H1 (cell line): Measurements from ENCODE around the gene BACE2.

ENCODE experiments used
- CTCF ChIP-seq, 3 experiments: IDR thresholded peaks; 1 replicate in 2 of 3; 2 replicates in 1 of 3; pipeline versions ENCODE4 v1.5.1 to v1.6.1; 2011; ENCODE audit warnings: low read length in 3 of 3, mild to moderate bottlenecking in 3 of 3, inconsistent platforms in 2 of 3, low read depth in 1 of 3, moderate library complexity in 1 of 3; ENCODE audit not compliant: insufficient read depth in 1 of 3; ENCODE audit errors: control extremely low read depth in 1 of 3
- FOSL1 ChIP-seq: IDR thresholded peaks from 2 replicates; pipeline ENCODE4 v1.6.1; 2011; ENCODE audit warnings: mild to moderate bottlenecking, low read depth, low read length, moderate library complexity; ENCODE audit not compliant: insufficient read depth
- MAX ChIP-seq: IDR thresholded peaks from 2 replicates; pipeline ENCODE4 v1.6.1; 2012; ENCODE audit warnings: inconsistent platforms
- POLR2AphosphoS5 ChIP-seq: IDR thresholded peaks from 2 replicates; pipeline ENCODE4 v1.6.1; 2011; ENCODE audit warnings: low read depth, low read length

- peak; percentile 17 to 82 (median 80) for TF ChIP-seq CTCF (IDR thresholded peaks at IDR 0.05; ENCODE audit: control extremely low read depth in 1 of 3, insufficient read depth in 1 of 3, low read depth in 1 of 3, low read length in 3 of 3)
- TF ChIP-seq POLR2AphosphoS5: no peak
- no peak for TF ChIP-seq MAX
- no peak for TF ChIP-seq FOSL1
Observed at GRCh38 chr21:41283211-41283818, 115.4 kb downstream of the BACE2 start.
